Keratinocyte (primary cell): ENCODE results near the gene TAF4B. TPM values are rescaled to one million over a fixed set of nuclear protein-coding genes. Genes with fewer than 3 reads are reported as not detected.

ENCODE experiments used
- DNase-seq: peaks from one replicate; pipeline ENCODE4 v3.0.0-alpha.2; 2011; ENCODE audit warnings: low read depth, missing footprints, low spot score
- FAIRE-seq: peaks from 2 replicates; lab custom pipeline; 2011; peaks lifted over from hg19 to GRCh38; lab: Jason Lieb, UNC
- H2AFZ ChIP-seq: 2 replicates; pipeline ENCODE4 v1.6.0; 2012; ENCODE audit warnings: low read length, control low read depth, inconsistent platforms; ENCODE audit not compliant: control insufficient read depth
- H3K27ac ChIP-seq: 2 replicates; pipeline ENCODE4 v1.5.1; 2011; ENCODE audit warnings: low read length; ENCODE audit not compliant: control insufficient read depth, insufficient read depth
- H3K27me3 ChIP-seq: 3 replicates; pipeline ENCODE4 v1.6.0; 2011; ENCODE audit warnings: low read length; ENCODE audit not compliant: control insufficient read depth, insufficient read depth; ENCODE audit errors: extremely low read depth
- H3K36me3 ChIP-seq, 2 experiments: 2 replicates in 1 of 2; 3 replicates in 1 of 2; pipeline ENCODE4 v1.5.1; 2011; ENCODE audit warnings: low read length in 2 of 2, mild to moderate bottlenecking in 1 of 2; ENCODE audit not compliant: control insufficient read depth in 2 of 2, insufficient read depth in 2 of 2; ENCODE audit errors: extremely low read depth in 1 of 2
- H3K4me1 ChIP-seq: 3 replicates; pipeline ENCODE4 v1.5.1; 2011; ENCODE audit warnings: low read length; ENCODE audit not compliant: control insufficient read depth, insufficient read depth; ENCODE audit errors: extremely low read depth
- H3K4me2 ChIP-seq: 3 replicates; pipeline ENCODE4 v1.6.0; 2011; ENCODE audit warnings: low read depth, low read length; ENCODE audit not compliant: control insufficient read depth, insufficient read depth; ENCODE audit errors: extremely low read depth
- H3K4me3 ChIP-seq, 3 experiments: fragments of 200-600 bp in 1 of 3; sonication (generic) in 1 of 3; 2 replicates in 2 of 3; 3 replicates in 1 of 3; pipeline ENCODE4 v1.5.1; 2011 to 2016; ENCODE audit warnings: low read length in 3 of 3, mild to moderate bottlenecking in 3 of 3, control low read depth in 2 of 3, inconsistent platforms in 1 of 3, low read depth in 1 of 3, mixed read lengths in 1 of 3, mixed run types in 1 of 3, moderate library complexity in 1 of 3; ENCODE audit not compliant: control insufficient read depth in 2 of 3, insufficient read depth in 2 of 3; ENCODE audit errors: extremely low read depth in 1 of 3
- H3K79me2 ChIP-seq: 2 replicates; pipeline ENCODE4 v1.6.0; 2012; ENCODE audit warnings: low read length; ENCODE audit not compliant: control insufficient read depth, insufficient read depth
- H3K9ac ChIP-seq: 3 replicates; pipeline ENCODE4 v1.6.0; 2011; ENCODE audit warnings: low read length; ENCODE audit not compliant: control insufficient read depth, insufficient read depth; ENCODE audit errors: extremely low read depth
- H3K9me1 ChIP-seq: 3 replicates; pipeline ENCODE4 v1.6.0; 2011; ENCODE audit warnings: low read length; ENCODE audit not compliant: control insufficient read depth, insufficient read depth; ENCODE audit errors: extremely low read depth
- H3K9me3 ChIP-seq: 2 replicates; pipeline ENCODE4 v1.5.1; 2012; ENCODE audit warnings: low read depth, low read length; ENCODE audit not compliant: control insufficient read depth
- H4K20me1 ChIP-seq: 3 replicates; pipeline ENCODE4 v1.6.0; 2011; ENCODE audit warnings: low read length; ENCODE audit not compliant: control insufficient read depth, insufficient read depth; ENCODE audit errors: extremely low read depth
- CTCF ChIP-seq, 3 experiments: IDR thresholded peaks in 1 of 3; conservative IDR thresholded peaks in 1 of 3; optimal IDR thresholded peaks in 1 of 3; 2 replicates in 2 of 3; 3 replicates in 1 of 3; pipeline versions ENCODE3 to v1.5.1; 2011; ENCODE audit warnings: low read length in 3 of 3, mild to moderate bottlenecking in 3 of 3, moderate library complexity in 2 of 3, control low read depth in 1 of 3, inconsistent platforms in 1 of 3; ENCODE audit not compliant: insufficient read depth in 2 of 3; ENCODE audit errors: extremely low read depth in 1 of 3
- EZH2 ChIP-seq: IDR thresholded peaks from one replicate; pipeline ENCODE4 v1.6.1; 2012; ENCODE audit warnings: inconsistent platforms, mild to moderate bottlenecking, low read length, moderate library complexity
- dilution Hi-C: fragments of 300-500 bp; cut with MboI; formaldehyde crosslinking; loops from one replicate; pipeline ENCODE4 v1.7.0; 2020; ENCODE audit warnings: low sequenced_read_pairs; ENCODE audit not compliant: extremely low pct_ligation_motif_present
- polyA plus RNA-seq, 5 experiments: library from polyadenylated mRNA; depleted of rRNA in 3 of 5; stranded (reverse) in 3 of 5; stranded (forward) in 1 of 5; unstranded in 1 of 5; fragments of >200 nt; gene quantifications; 1 replicate in 1 of 5; 2 replicates in 3 of 5; 3 replicates in 1 of 5; pipeline versions ENCODE4 v1.2.1 to v1.2.3, GENCODE V29; 2011 to 2012; ENCODE audit warnings: missing spikeins in 2 of 5, low read depth in 1 of 5, low replicate concordance in 1 of 5

Gene TAF4B
- polyA plus RNA-seq, 1 donor (not counting 4 experiments of a cell fraction or from before 2014, with no cell fraction given), result 5.9 TPM

- H3K4me2 ChIP-seq, result peak overlapping the region; percentile 44
- peak; percentile 98 for FAIRE-seq
- no peak for DNase-seq
- H4K20me1 ChIP-seq, result no peaks in the 10 kb centered on the region
- peak overlapping the region; percentile 27 for H3K27ac ChIP-seq
- dilution Hi-C loops, result no loop called here
- no peaks in the 10 kb centered on the region for H3K9me1 ChIP-seq
- no peaks in the 10 kb centered on the region for H3K9me3 ChIP-seq
- peaks cover 8% of the 10 kb centered on the region for H3K4me1 ChIP-seq
- no peaks in the 10 kb centered on the region for H3K79me2 ChIP-seq
- H3K36me3 ChIP-seq, result no peaks in the 10 kb centered on the region
- peak overlapping the region; percentile 76 for H2AFZ ChIP-seq
- no peak overlapping the region for H3K4me3 ChIP-seq
- TF ChIP-seq CTCF (optimal IDR thresholded peaks at IDR 0.05 in 1 of 3, IDR thresholded peaks at IDR 0.05 in 1 of 3, conservative IDR thresholded peaks at IDR 0.05 in 1 of 3; ENCODE audit: extremely low read depth in 1 of 3, insufficient read depth in 2 of 3, low read length in 3 of 3) (no peak), EZH2 (no peak)
- peak overlapping the region; percentile 28 for H3K9ac ChIP-seq
- no peaks in the 10 kb centered on the region for H3K27me3 ChIP-seq
Observed at GRCh38 chr18:26429535-26430226, 203.4 kb downstream of the TAF4B start.

- Histone ChIP-seq H4K20me1 (no peaks in the 10 kb centered on the region), H3K4me1 (peaks cover 24% of the 10 kb centered on the region), H3K79me2 (no peaks in the 10 kb centered on the region), H3K9ac (no peak overlapping the region), H3K9me1 (no peaks in the 10 kb centered on the region), H3K9me3 (no peaks in the 10 kb centered on the region), H3K27me3 (no peaks in the 10 kb centered on the region), H3K4me2 (no peak overlapping the region), H3K36me3 (no peaks in the 10 kb centered on the region), H3K27ac (no peak overlapping the region), H3K4me3 (no peak overlapping the region), H2AFZ (no peak overlapping the region)
- TF ChIP-seq CTCF (optimal IDR thresholded peaks at IDR 0.05 in 1 of 3, IDR thresholded peaks at IDR 0.05 in 1 of 3, conservative IDR thresholded peaks at IDR 0.05 in 1 of 3; ENCODE audit: extremely low read depth in 1 of 3, insufficient read depth in 2 of 3, low read length in 3 of 3), result no peak
- TF ChIP-seq EZH2, result no peak
- DNase-seq (no peak), FAIRE-seq (no peak)
- dilution Hi-C loops, result no loop called here
Observed at GRCh38 chr18:26432651-26433424, 206.6 kb downstream of the TAF4B start.
